NCI-H345 treated with DMSO at 0.1 percent for 48 hours (cell line): ENCODE measurements around the gene WIPF2.
A peak's percentile ranks its signal among the peaks of the same experiment; 100 is the strongest.

Experiments used
- DNase-seq: peaks from one replicate; lab custom pipeline; 2025; ENCODE audit not compliant: unreplicated experiment; lab: John Stamatoyannopoulos, UW

The WIPF2 gene

DNA sequence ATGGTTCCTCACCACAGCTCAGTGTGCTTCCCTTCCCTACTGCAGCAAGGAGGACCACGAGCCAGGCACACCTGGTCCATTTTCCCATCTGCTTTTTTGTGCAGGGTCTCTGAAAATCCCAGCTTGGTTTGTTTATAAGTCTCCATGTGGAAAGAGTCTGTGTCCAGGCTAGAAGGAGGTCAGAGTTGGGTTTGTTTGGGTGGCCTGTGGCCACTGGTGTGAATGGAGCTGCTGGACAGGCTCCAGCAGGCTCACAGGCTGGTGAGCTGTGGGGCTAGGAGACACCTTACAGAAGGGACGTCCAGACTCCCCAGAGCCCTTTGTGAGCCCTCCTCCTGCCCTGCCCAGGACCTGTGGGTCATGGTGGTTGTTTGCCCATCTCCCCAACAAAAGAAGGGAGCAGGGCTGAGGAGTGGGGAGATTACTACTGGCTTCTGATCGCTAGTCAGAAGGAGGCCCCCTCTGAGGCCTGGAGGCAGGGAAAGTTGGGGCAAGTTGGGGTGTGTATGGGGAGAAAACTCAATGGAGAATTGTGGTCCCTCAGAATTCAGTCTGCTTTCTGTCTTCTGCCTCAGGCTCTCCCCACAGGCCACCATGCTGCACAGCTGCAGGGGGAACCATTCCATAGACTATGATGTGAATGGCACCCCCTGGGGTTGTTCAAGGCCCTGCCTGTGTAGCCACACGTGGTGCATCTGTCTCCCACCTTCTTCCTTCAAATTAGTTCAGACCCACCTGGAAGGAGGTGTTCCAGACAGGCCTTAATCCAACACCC, 94.0 kb downstream of the WIPF2 start:
- no peak for DNase-seq

DNA sequence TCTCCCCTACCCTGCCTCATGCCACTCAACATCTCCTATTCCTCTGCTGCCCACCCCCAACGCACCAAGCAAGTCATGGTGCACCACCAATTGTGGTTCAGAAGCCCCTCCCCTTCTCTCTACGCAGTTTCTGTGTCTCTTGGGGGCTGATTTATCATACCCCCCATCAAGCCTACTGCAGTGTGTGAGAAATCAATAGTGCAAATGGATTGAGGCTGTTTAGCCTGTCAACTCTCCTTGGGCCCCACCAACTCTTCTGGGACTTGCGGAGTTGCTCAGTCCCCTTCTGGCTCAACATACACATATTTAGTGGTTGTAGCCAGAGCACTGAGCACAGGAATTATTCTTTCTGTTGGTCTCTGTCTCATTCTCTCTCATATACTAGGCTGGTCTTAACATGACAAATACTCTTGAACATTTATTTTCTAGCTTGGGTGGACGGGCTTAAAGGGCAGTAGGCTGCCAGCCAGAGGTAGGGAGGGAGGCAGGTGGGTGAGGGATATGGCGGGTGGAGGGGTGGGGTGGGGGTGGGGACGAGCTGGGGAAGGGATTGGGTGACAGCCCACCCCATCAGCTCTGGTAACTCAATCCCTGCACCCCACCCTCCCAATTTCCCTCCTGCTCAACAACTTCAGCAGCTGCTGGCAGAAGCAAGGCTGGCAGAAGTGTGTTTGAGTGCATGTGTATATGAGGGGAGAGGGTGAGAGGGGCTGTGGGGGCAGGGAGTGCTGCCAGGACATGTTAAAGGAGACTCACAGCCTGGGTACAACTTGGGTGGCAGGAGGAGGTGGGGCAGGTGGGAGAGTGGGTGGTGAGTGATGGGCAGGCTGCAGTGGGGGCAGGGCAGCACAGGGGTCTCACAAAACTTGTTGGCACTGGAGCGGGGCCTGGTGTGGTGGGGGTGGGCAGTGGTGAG, 94.8 kb downstream of the WIPF2 start:
- peak; percentile 8 for DNase-seq

DNA sequence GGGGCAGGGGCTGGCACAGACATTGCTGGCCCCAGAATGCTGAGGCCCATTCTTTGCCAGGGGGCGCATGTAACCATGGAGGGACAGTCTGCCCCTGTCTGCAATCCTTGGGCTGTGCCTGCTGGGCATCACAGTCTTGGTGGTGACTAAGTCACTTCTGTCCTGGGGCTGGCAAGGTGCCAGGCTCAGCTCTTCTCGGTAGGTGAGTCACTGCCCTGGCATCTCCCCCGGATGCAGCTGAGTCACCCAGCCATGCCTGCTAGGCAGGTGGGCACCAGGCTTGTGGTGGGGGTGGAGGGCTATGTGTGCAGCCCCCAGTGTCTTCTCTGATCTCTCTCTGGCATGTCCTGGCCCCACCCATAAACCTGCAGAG, 95.5 kb downstream of the WIPF2 start:
- peak; percentile 64 for DNase-seq

DNA sequence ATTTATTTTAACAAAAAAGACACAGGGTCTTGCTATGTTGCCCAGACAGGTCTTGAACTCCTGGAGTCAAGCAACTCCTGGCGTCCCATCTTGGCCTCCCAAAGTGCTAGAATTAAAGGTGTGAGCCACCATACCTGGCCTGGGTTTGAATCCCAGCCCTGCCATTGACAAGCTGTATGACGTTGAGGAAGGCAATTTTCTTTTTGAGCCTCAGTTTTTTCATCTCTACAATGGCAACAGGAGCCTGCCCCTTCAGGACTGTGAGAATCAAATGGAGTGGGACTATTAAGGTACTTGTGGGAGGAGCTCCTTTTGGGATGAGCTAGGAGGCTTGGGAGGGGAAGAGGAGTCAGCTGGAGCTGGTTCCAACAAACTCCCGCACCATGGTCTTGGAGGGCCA, 96.1 kb downstream of the WIPF2 start:
- no peak for DNase-seq

DNA sequence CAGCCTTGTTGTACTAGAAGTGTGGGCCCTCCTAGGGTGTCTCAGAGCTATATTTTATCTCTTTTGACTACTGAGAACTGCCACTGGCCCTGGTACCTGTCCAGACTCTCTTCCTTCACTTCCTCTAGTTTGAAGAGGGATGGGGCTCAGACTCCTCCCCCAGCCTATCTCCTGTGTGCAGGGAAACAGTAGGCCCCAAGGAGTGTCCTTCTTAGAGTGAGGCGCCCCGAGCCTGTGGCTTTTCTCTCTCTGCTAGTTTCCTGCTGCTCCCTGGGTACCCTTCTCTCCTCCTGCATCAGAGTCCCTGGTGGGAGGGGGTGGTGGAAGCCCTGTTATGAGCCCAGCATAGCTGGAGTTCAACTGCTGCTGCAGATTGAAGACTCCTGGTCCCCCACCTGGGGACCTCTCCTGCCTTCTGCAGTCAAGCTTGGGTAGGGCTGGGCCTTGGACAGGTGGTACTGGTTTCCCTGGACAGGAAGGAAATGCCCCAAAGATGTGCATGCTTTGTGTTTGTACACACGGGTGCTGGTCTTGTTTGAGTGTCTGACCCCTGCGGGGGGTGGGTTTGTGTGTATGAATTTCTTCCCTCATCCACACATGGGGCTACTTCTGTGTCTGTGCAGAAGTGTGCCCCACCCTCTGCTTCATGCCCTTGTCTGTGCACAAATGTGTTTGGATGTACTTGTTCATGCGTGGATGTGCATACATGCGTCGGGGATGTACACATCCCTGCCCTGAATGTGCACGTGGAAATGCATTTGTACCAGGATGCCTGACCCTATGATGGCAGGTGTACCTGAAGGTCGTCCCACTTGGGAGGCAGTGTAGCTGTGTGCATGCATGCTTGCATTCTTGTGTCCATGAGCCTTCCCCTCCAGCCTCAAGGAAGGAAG, 96.8 kb downstream of the WIPF2 start:
- DNase-seq = no peak

DNA sequence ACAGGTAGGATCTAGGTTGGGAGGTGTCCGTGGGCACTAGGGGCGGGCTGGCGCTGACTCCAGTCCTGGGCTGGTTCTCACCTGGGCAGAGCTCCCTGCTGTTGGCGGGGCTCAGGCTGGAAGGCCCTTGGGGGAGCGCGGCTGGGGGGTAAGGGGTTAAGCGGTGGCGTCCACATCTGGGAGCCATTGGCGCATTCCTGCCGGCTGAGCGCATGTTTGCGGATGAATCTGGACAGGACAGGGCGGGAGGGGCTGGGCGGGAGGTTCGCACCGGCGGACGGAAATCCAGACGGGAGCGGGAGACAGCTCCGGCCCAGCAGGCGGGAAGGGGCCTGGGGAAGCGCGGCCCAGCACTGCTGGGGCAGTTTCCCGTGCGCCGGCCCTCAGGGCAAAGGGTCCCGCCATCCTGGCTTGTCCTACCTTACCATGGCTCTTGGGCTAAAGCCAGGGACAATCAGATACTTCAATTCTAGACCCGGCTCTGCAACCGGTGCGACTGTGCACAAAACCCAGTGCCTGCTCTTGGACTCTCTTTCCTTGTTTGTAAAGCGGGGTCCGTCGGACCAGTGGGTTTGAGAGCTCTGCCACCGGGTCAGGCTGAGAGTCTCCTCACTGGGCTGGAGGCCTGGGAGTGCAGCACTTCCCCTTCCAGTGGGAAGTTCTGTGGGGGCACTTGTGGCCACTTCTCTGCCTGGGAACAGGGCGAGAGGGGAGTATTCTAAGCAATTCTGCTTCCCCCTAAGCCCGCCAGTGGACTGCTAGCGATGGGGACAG, 97.7 kb downstream of the WIPF2 start:
- DNase-seq = no peak

DNA sequence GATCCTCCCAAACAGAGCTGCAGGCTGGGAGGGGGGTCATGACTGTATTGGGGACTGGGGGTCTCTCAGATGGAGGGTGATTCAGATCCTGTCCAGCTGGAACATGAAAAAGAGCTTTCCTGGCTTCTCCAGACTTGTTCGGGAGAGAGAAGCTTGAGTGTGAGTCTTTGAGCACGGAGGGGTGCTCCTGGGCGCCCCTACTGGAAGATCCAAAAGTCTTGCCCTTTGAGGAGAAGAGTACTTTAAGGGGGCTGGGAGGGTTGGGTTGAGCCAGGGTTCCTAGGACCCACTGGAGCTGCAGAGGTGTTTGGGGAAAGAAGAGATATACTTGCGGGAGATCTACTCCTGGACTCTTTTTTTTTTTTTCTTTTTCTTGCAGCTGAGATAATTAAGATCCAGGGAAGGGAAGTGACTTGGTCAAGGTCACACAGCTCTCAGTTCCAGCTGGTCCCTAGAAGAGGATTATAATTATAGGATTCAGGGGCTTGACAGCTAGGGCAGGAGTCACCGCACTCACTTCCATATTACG, 98.3 kb downstream of the WIPF2 start:
- no peak for DNase-seq

DNA sequence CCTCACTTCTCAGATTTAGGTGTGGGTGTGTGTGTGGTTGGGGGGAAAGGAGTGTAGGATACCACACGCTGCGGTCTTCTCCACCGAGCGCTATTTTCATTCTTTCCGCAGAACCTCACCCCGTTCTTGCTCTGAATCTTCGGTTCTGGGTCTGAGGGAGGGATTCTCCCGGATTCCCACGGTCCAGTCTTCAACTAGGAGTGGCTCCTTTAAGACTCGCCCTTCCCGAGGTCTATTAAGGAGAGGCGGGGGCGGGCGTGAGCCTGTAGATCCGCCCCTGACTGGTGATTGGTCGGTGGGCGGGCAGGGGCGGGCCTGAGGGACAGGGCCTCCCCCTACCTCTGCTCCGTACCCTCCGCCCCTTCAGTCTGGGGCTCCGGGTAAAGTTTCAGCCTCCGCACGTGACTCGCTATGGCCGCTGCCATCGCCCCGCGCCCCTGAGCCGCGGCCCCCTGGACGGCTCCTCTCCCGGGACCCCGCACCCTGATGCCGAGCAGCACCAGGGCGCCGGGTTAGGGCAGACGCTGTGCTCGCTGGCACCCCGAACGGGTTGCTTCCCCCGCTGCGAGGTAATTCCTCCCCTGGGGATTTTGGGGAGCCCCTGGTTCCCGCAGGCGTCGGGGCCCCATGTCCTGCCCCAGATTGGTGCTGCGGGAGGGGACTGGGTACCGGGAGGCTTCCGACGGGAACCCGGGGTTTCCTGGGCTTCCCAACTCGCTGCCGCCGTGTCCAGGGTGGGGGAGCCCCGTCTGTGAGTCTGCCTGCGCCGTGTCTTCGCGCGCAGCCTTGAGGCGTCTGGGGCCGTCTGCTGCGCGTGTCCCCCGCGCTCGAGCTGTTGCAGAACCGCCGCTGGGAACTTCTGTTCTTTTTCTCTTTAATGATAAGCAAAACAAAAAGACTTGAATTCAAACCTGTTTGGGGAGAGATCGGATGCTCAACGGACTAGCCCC, 99.1 kb downstream of the WIPF2 start:
- DNase-seq = peak; percentile 74

DNA sequence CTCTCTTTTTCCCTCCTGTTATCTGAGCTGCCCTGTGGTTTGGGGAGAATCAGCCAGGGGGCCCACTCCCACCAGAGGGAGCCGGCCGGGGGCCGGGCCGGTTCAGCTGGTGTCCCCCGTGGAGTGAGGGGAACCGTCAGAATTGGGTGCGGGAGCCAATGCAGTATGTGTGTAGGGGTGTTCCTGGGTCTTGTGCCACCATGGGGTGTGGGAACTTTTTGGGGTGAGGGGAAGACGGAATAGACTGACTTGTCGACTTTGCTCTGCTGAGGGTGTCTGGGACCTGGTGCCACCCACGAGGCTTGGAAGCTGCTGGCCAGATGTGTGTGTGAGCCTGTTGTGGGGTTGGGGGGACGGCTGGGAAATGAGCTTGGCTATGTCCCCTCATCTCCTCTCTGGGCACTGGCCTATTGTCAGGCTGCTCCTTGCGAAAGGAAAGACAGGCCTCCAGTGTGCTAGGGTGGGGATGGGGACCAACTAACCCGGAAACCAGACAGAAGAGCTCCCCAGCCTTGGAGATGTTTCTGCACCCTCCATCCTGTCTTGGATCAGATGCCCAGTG, 99.8 kb downstream of the WIPF2 start:
- DNase-seq = no peak

DNA sequence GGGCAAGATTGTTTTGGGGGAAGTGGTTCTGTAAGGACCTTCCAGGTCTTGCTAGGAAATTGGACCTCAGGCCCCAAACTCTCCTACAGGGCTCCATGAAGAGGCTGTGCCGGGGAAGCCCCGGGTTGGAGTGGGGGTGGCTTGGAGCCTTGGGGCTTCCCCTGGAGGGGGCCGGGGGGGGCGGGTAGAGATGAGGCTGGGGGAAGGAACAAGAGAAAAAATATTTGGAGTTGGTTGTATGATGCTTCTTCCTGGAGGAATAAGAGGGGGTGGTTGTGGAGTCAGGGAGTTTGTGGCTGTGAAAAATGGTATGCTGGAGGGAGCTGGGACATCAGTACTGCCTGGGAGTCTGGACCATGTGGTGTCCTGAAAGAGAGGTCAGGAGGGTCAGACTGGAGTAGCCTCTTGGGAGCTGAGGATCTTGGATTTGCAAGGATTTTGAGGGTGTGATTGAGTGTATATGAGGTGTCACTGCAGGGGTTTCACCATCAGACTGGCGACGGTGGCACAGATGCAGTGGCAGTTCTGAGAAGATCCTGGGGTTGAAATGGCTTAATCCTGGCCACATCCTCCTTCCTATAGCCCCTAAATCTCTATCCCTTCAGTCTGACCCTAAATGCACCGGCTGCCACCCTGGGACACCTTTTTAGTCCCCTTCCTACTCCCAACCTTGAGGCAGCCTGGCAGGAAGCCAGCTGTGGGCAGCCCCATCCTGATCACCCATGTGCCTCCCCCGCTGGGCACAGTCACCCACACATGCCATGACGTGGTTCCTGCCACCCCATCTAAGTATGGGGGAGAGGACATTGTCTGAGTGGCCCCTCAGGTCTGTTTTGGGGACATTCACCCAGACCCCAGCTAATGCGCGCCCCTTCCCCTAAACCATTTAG, 100.8 kb downstream of the WIPF2 start:
- no peak for DNase-seq

DNA sequence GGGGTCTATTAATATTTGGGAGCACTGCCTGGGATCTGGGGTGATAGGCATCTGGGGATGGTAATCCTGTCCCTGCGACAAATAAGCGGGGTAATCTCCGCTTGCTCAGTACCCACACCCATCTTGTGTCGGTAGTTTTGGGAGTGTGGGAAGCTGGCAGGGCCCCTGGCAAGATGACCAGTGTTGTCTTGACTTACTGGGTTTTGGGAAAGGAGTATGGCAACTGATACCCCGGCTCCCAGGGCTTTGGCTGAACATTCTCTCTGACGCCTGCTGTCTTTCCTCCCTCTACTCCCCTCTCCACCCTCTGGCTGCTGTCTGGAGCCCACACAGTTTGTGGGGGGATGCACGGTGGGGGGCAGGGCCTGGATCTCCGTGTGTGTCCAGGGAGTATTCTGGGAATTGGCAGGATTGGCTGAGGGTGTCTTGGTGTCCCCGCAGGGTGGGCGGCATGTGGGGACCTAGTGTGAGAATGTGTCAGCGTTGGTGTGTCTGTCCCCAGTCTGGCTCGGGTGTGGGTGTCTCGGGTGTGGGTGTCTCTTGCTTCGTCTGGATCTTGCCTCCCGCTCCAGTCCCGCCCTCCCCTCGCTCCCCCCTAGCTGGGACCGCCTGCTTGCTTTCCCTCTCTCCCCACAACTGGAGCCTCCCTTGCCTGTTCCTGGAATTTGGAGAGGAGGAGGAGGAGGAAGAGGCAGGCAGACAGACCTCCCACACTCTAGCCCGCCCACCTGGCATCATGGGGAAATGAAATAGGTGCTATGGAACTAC, 101.8 kb downstream of the WIPF2 start:
- DNase-seq = no peak

DNA sequence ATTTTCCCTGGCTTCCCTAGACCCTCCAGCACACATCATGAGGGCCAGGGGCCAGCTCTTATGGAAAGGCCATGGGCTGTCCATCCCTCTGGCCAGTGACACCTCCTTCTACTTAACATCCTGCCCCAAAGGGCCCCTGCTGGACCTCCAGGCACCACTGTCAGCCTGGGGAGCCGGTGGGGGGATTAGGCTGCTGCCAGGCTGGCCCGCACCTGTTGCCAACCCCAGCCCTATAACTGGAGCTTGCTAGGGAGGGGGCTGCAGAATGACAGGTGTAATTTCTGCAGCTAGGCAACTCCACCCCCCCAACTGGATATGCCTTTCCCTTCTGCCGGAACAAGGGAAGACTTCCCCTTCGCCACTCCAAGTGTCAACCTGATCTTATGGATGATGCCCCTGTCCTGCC, 102.4 kb downstream of the WIPF2 start:
- peak; percentile 13 for DNase-seq

DNA sequence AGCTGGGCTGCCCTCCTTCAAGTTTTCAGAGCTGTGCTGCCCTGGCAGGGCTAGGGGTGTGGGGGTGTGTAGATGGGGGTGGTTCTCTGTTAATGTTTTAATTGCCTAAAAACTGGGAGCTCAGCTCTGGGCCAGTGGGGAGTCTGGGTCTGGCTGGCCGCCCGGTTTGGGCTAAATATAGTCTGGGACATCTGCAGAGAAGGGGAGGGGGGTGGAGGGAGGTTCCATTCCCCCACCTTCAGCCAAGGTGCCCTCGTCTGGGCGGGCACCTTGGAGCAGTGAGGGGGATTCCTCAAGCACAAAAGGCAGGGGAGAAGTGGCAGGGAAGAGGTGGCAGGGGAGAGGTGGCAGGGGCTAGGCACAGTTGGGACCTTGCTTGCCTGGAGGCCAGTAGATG, 102.9 kb downstream of the WIPF2 start:
- DNase-seq = no peak

DNA sequence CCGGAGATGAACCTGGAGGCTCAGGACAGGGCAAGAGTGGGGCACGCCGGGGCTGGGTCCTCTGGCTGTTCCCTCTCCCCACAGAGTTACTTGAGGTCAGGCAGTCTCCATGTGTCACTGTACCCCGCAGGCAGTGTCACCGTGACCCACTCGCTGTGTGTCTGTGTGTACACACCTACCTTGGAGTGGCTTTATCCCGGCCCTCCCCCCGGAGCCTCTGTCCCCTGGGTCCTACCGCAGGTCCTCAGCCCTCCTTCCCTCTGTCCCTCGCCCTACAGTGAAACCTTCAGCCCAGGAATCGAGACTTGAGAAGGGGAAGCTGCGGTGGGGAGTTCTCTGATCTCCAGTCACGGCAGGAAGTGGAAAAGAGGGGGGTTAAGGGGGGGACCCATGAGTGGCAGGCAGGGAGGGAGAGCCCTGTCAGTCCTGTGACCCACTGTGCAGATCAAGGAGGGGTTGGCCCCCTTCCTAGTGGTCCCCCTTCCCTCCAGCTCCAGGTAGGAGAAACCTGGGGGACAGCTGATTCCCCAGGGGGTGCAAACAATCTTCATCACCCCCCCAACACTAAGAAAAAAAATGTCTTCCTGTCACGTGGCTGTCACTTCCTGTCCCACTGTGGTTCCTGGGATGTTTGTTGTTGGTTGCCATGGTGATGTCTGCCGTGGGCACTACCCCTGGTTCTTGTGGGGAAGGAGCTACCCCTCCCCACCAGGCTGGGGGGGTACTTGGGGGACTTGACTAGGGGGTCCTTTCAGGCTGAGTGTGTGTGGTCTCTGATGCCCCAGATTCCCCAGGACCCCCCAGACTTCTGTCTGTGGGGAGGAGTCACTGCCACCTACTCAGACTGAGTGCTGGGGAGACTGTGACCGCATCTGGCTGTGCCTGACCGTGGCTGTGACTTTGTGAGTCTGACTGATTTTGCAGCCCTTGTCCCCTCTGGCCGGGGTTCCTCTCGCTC, 103.5 kb downstream of the WIPF2 start:
- peak; percentile 3 for DNase-seq

DNA sequence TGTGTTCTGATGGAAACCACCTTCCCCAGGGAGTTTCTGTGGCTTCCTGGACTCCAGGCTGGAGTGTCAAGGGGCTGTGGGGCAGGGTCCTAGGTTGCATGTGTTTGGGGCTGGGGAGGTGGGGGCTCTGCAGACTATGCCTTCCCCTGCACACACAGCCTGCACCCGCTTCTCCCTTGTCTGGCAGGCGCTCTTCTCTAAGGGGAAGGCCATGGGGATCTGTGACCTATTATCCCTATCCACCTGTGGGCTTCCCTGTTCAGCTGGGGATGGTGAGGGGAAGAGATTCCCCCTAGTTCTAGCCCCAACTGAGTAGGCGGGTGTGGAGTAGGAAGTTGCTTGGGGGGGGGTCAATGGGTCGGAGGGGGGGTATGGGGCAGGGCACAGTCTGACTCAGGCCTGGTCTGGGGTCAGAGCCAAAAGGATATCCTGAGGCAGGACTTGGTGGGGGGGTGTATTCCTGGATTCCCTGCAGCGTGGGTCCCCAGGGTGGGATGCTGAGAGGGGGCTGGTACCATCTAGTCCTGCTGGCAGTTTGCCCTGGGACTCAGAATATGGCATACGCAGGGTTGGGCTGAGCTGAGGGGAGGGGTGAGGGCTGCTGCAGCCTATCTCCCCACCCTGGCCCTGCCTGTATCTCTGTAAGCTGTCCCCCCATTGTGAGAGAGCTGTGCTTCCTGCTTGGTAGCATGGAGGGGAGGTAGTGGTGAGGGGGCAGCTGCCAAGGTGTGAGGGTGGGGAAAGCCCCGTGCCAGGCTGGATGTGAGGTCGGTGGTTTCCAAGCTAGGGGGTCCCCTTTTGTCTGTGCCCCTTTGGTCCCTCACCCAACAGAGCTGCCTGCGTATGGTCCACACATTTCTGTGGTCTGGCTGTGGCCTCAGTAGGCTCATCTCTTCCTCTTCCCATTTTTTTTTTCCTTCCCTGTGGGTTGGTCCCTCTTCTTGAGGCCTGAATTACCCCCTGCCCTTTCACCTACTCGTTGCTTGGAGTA, 104.6 kb downstream of the WIPF2 start:
- DNase-seq = no peak
